22Rv1 (cell line): ENCODE data around the gene SLC25A27.

Experiments used
- CTCF ChIP-seq: fragments of 450-650 bp; IDR thresholded peaks from 2 replicates; pipeline ENCODE4 v1.5.1; 2017; ENCODE audit warnings: mild to moderate bottlenecking
- ZFX ChIP-seq: fragments of 450-650 bp; IDR thresholded peaks from 2 replicates; pipeline ENCODE4 v1.6.1; 2017; ENCODE audit warnings: antibody characterized with exemption, borderline replicate concordance

GRCh38 chr6:46632053-46632452 lies 20.7 kb upstream of the SLC25A27 start:
- TF ChIP-seq CTCF = no peak
- no peak for TF ChIP-seq ZFX
